Fibroblast of pulmonary artery (primary cell): ENCODE results near the gene POU3F1.

Source experiments
- DNase-seq: peaks from one replicate; pipeline ENCODE4 v3.0.0-alpha.2; 2010; ENCODE audit warnings: low read depth
- H3K4me3 ChIP-seq: replicated peaks from 2 replicates; pipeline ENCODE4 v1.5.1; 2011; ENCODE audit warnings: low read depth, mild to moderate bottlenecking, control low read depth, low read length, moderate library complexity
- TF ChIP-seq, protein P1 (sequence below): IDR thresholded peaks from 2 replicates; pipeline ENCODE4 v1.5.1; 2011; ENCODE audit warnings: mild to moderate bottlenecking, control low read depth, low read length, inconsistent platforms; ENCODE audit errors: missing control alignments

POU3F1 gene

DNA sequence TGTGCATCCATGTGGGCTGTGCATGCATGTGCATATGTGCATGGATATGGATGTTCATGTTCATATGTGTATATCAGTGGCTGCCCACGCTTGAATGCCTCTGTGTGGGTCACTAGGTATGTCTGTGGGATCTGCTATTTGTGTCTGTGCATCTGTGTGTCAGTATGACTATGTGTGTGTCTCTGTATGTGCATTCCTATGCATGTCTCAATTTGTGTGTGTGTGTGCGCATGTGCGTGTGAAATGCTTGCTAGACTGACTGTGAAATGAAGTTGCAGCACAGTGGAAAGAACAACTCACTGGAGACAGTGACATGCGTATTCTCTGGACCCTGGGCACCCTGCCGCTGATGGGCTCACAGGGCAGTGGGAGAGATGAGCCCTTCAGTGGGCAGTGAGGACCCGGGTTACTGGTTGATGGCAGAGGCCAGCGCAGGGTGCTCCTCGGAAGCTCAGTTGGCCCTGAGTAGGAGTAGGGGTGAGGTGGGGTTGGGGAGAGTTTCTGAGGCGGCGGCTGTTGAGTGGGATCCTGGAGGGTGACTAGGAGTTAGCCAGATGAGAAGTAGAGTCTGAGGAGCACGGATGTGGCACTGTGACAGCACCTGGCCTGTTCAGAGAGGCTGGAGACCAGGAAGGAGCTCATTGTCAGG, 43.2 kb upstream of the POU3F1 start:
- DNase-seq: no peak
- H3K4me3 ChIP-seq: no peak overlapping the region
- TF ChIP-seq, protein P1, sequence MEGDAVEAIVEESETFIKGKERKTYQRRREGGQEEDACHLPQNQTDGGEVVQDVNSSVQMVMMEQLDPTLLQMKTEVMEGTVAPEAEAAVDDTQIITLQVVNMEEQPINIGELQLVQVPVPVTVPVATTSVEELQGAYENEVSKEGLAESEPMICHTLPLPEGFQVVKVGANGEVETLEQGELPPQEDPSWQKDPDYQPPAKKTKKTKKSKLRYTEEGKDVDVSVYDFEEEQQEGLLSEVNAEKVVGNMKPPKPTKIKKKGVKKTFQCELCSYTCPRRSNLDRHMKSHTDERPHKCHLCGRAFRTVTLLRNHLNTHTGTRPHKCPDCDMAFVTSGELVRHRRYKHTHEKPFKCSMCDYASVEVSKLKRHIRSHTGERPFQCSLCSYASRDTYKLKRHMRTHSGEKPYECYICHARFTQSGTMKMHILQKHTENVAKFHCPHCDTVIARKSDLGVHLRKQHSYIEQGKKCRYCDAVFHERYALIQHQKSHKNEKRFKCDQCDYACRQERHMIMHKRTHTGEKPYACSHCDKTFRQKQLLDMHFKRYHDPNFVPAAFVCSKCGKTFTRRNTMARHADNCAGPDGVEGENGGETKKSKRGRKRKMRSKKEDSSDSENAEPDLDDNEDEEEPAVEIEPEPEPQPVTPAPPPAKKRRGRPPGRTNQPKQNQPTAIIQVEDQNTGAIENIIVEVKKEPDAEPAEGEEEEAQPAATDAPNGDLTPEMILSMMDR: no peak

DNA sequence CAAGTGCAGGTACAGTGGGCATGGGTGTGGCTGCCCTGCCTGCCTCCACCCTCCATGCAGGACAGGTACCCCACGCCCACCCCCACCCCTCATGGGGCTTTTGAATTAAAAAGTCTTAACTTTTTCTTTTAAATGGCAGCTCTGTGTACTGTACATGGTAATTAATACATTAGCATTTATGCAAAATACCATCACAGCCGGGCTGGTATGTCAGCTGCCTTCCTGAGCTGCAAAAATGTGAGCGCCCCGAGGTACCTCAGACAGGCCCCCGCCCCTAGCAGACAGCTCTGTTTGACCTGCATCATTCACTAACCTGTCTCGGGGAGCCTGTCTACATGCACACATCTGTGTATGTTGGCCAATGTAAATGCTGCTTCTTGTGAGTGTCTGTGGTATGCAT, 42.2 kb upstream of the POU3F1 start:
- no peak for DNase-seq
- TF ChIP-seq, protein P1: no peak
- H3K4me3 ChIP-seq: no peak overlapping the region

DNA sequence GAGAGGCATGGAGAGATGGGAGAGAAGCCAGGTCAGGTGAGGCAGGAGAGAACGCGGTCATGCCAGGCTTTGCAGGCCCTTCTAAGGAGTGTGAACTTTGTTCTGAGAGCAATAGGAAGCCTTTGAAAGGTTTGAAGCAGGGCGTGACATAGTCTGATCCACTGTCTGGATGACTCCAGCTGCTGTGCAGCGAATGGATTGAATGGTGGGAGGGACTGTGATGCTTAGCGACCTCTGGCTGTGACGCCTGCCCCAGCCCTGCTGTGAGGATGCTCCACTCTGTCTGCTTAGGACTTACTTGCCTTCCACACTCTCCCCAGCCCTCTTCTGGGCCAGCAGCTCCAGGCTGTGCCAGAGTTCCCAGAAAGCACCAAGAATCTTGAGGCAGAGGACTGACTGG, 41.8 kb upstream of the POU3F1 start:
- no peak overlapping the region for H3K4me3 ChIP-seq
- DNase-seq: no peak
- TF ChIP-seq, protein P1: no peak

DNA sequence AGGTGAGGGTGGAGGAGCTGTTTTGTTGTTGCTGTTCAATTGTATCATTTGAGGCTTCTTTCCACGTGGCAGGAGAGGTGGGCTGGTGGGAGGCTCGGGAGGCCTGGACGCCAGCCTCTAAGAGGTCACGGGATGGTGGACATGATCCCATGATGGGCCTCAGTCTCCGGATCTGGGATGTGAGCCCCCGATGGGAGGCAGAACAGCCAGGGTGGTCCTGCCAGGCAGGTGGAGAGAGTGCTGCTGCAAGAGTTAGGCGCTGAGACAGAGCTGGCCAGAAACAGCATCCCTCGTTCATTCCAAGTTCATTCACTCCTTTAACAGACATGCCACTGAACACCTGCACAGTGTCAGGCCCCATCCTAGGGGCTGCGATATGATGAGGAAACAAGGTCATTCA, 41.1 kb upstream of the POU3F1 start:
- DNase-seq: no peak
- TF ChIP-seq, protein P1: no peak
- no peak overlapping the region for H3K4me3 ChIP-seq

DNA sequence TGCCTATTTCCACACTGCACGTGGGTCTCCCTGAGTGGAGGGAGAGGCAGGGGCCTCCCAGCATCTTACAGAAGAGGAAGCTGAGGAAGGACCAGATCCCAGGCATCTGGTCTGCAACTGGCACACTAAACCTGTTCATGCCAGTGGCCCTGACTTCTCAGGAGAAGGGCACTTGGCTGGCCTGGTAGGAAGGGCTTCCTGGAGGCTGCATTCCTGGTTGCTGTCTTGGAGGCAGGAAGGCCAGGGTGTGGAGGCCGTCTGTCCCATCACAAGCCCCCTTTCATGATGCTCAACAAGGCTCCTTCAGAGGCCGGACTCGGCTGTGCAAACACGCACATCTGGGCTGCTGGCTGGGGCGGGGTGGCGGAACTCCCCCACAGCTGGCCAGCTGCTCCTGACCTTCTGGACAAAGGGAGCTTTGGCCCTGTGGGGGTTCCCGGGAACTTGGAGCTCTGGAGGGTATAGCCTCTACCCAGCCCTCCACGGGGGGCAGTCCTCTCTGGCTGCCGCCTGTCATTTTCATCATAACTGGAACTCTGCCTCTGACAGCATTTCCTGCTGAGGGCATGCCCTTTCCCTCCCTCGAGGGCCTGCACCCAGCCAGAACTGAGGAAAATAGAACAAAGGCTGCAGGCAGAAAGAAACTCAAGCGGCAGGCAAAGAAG, 39.2 kb upstream of the POU3F1 start:
- H3K4me3 ChIP-seq: no peak overlapping the region
- DNase-seq: no peak
- TF ChIP-seq, protein P1: no peak

DNA sequence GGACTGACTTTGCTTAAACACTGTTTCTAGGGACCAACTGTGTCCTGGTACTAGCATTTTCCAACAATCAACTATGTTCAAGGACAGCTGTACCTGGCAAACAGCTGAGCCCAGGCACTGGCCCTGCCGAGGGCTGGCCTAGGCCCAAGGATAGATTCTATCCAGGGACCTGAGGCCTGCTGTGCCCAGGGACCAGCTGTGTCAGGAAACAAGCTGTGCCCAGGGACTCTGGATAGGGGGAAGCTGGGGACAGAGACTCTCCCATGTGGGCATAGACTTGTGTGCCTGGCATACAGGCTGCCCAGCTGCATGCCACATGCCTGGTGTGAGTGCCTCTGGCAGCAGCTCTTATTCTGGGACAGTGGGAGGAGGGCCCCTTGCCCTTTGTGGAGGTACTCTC, 38.1 kb upstream of the POU3F1 start:
- no peak overlapping the region for H3K4me3 ChIP-seq
- DNase-seq: no peak
- TF ChIP-seq, protein P1: no peak

DNA sequence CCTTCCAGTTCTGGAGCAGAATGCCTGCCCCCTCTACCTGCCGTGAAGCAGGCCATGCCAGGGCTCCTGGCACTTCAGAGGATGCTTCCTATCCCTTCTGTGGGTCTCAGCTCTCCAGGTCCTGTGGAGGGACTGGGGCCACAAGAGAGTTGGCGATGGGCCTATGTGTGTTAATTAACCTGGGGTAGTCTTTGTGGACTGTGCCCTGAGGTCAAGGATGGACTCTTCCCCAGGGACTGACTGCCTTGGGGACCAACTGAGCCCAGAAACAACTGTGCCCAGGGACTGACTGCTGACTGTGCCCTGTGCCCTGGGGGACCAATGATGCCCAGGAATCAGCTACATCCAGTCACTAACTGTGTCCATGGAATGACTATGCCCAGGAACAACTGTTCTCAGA, 37.5 kb upstream of the POU3F1 start:
- H3K4me3 ChIP-seq: no peak overlapping the region
- no peak for DNase-seq
- TF ChIP-seq, protein P1: no peak
